ENCODE data around the gene NELFCD. TPM values are rescaled to one million over a fixed set of nuclear protein-coding genes. Genes with fewer than 3 reads are reported as not detected.

Gene NELFCD
- 100 to 1,000 TPM in 3 of 4 donors, 10 to 100 TPM in 1; 96.6 to 129 (median 113) TPM for total RNA-seq

- 41 to 45% methylated on average over 18 to 25 of the region's 109 CpGs for WGBS, 2 donors
- Histone ChIP-seq H3K27ac (peak within 1 kb of the TSS; percentile 67 to 83 (median 72)), H3K36me3 (no peaks in the 10 kb centered on the region), H3K4me1 (peaks cover 32 to 34% of the 10 kb centered on the region in 2 donors), H3K9me3 (no peaks in the 10 kb centered on the region), H3K27me3 (no peaks in the 10 kb centered on the region), H3K4me3 (replicated peaks in 1 of 3) (peak within 1 kb of the TSS; percentile 34 to 85 (median 65))
- peak; percentile 79 to 84 for DNase-seq
- intact Hi-C loops (cut with DNase I), result loop anchor here (10.0 kb wide), 1 partner anchor 54 kb away; the partner anchor contains the start of gene ATP5F1E
- peak; percentile 70 to 96 for TF ChIP-seq POLR2A (IDR thresholded peaks at IDR 0.05)
- TF ChIP-seq CTCF (IDR thresholded peaks at IDR 0.05), result no peak
Measured at GRCh38 chr20:58980711-58981627, at the start of gene NELFCD. TSS of gene NELFCD (plus strand) at chr20:58981256. CDS start at chr20:58981310, 54 bp downstream.

GRCh38 chr20:58932170-58932569, 48.9 kb upstream of the NELFCD start:
- no peak overlapping the region for H3K4me3 ChIP-seq (replicated peaks in 1 of 3)
- peaks cover 11 to 14% of the 10 kb centered on the region in 2 donors for H3K4me1 ChIP-seq
- WGBS, 2 donors, result 91 to 95% methylated on average over 5 of the region's 5 CpGs
- no peak for DNase-seq
- intact Hi-C loops (cut with DNase I), result no loop called here
- no peak for TF ChIP-seq POLR2A (IDR thresholded peaks at IDR 0.05)
- TF ChIP-seq CTCF (IDR thresholded peaks at IDR 0.05), result no peak
- no peaks in the 10 kb centered on the region for H3K9me3 ChIP-seq
- no peaks in the 10 kb centered on the region for H3K36me3 ChIP-seq
- no peak overlapping the region for H3K27ac ChIP-seq
- no peaks in the 10 kb centered on the region for H3K27me3 ChIP-seq

- H3K27ac ChIP-seq, result no peak overlapping the region
- TF ChIP-seq CTCF (IDR thresholded peaks at IDR 0.05) (no peak), POLR2A (IDR thresholded peaks at IDR 0.05) (no peak)
- WGBS, 2 donors, result 87 to 88% methylated on average over 2 of the region's 2 CpGs
- H3K9me3 ChIP-seq, result no peaks in the 10 kb centered on the region
- H3K4me3 ChIP-seq (replicated peaks in 1 of 3), result no peak overlapping the region
- no peaks in the 10 kb centered on the region for H3K4me1 ChIP-seq
- no peak for DNase-seq
- no peaks in the 10 kb centered on the region for H3K27me3 ChIP-seq
- intact Hi-C loops (cut with DNase I), result no loop called here
- no peaks in the 10 kb centered on the region for H3K36me3 ChIP-seq
Measured at GRCh38 chr20:58938078-58938477, 43.0 kb upstream of the NELFCD start.

GRCh38 chr20:58938541-58938940, 42.5 kb upstream of the NELFCD start:
- intact Hi-C loops (cut with DNase I), result no loop called here
- Histone ChIP-seq H3K4me1 (no peaks in the 10 kb centered on the region), H3K4me3 (replicated peaks in 1 of 3) (no peak overlapping the region), H3K27ac (no peak overlapping the region), H3K9me3 (no peaks in the 10 kb centered on the region), H3K36me3 (no peaks in the 10 kb centered on the region), H3K27me3 (no peaks in the 10 kb centered on the region)
- no peak for DNase-seq
- WGBS, 2 donors, result 28 to 31% methylated on average over 1 of the region's 1 CpG
- no peak for TF ChIP-seq POLR2A (IDR thresholded peaks at IDR 0.05)

GRCh38 chr20:58941471-58941870, 39.6 kb upstream of the NELFCD start:
- 83 to 88% methylated on average over 3 of the region's 3 CpGs for WGBS, 2 donors
- no peak for DNase-seq
- intact Hi-C loops (cut with DNase I), result no loop called here
- TF ChIP-seq CTCF (IDR thresholded peaks at IDR 0.05), result no peak
- no peak for TF ChIP-seq POLR2A (IDR thresholded peaks at IDR 0.05)
- Histone ChIP-seq H3K27ac (no peak overlapping the region), H3K27me3 (no peaks in the 10 kb centered on the region), H3K4me1 (peaks cover 7 to 14% of the 10 kb centered on the region in 2 donors), H3K4me3 (replicated peaks in 1 of 3) (no peak overlapping the region), H3K9me3 (no peaks in the 10 kb centered on the region), H3K36me3 (no peaks in the 10 kb centered on the region)

All from thyroid gland (tissue), 4 donors.